ENCODE measurements around the gene KCNK13.

GRCh38 chr14:90045616-90046015 is 16.2 kb upstream of the KCNK13 start:
- TF ChIP-seq CTCF (IDR thresholded peaks at IDR 0.05; ENCODE audit: insufficient read depth, low read length) (no peak), POLR2AphosphoS5 (IDR thresholded peaks at IDR 0.05; ENCODE audit: low read depth) (no peak), GABPA (IDR thresholded peaks at IDR 0.05; ENCODE audit: low read depth) (no peak)
